WTC11 (cell line): ENCODE measurements around the gene EMX1. TPM values are rescaled to one million over a fixed set of nuclear protein-coding genes. Genes with fewer than 3 reads are reported as not detected.

Experiments
- ATAC-seq: fragments of 200-7000 bp; cut with Tn5 transposase; 2 replicates; pipeline ENCODE4 v1.10.0; 2021; ENCODE audit warnings: mild to moderate bottlenecking, moderate library complexity
- CTCF ChIA-PET: fragments of 300-600 bp; sonication (Branson Sonifier 250); formaldehyde crosslinking; loops from one replicate; lab custom pipeline; 2021; ENCODE audit warnings: antibody characterized with exemption; lab: Charles Lee
- POLR2A ChIA-PET: fragments of 350-600 bp; sonication (Branson Sonifier 250); formaldehyde crosslinking; loops from one replicate; lab custom pipeline; 2021; ENCODE audit warnings: antibody characterized with exemption; lab: Charles Lee
- DNase-seq: peaks from one replicate; pipeline ENCODE4 v3.0.0; 2021; ENCODE audit warnings: low spot score
- H3K27ac Mint-ChIP-seq: 2 replicates; pipeline ENCODE4 v1.8.0; 2021; ENCODE audit warnings: mixed read lengths
- H3K27me3 Mint-ChIP-seq: 2 replicates; pipeline ENCODE4 v1.8.0; 2021; ENCODE audit warnings: low read depth, mild to moderate bottlenecking, moderate library complexity, mixed read lengths
- H3K36me3 Mint-ChIP-seq: 2 replicates; pipeline ENCODE4 v1.8.0; 2021; ENCODE audit warnings: mixed read lengths
- H3K4me1 Mint-ChIP-seq: 2 replicates; pipeline ENCODE4 v1.8.0; 2022; ENCODE audit warnings: mixed read lengths
- H3K4me3 Mint-ChIP-seq: 2 replicates; pipeline ENCODE4 v1.8.0; 2021; ENCODE audit warnings: mild to moderate bottlenecking, moderate library complexity, mixed read lengths
- H3K9me3 Mint-ChIP-seq: 2 replicates; pipeline ENCODE4 v1.8.0; 2021; ENCODE audit warnings: mixed read lengths
- ATF2 ChIP-seq: sonication (generic); formaldehyde crosslinking; IDR thresholded peaks from 2 replicates; pipeline ENCODE4 v1.8.1; 2022; ENCODE audit warnings: low read depth, missing genetic modification reagents, borderline replicate concordance
- ATF6 ChIP-seq: sonication (generic); formaldehyde crosslinking; IDR thresholded peaks from 2 replicates; pipeline ENCODE4 v1.8.1; 2023; ENCODE audit warnings: mild to moderate bottlenecking, missing genetic modification reagents
- FOXP4 ChIP-seq: sonication (generic); formaldehyde crosslinking; IDR thresholded peaks from 2 replicates; pipeline ENCODE4 v1.8.0; 2022; ENCODE audit warnings: mild to moderate bottlenecking, missing genetic modification reagents
- GABPB1 ChIP-seq: sonication (generic); formaldehyde crosslinking; IDR thresholded peaks from 2 replicates; pipeline ENCODE4 v1.8.1; 2023; ENCODE audit warnings: mild to moderate bottlenecking, missing genetic modification reagents
- HMGA2 ChIP-seq: fragments of 250-450 bp; sonication (Bioruptor Pico); IDR thresholded peaks from 2 replicates; pipeline ENCODE4 v1.4.0; 2021; ENCODE audit warnings: mild to moderate bottlenecking, moderate library complexity
- PRRX2 ChIP-seq: fragments of 250-450 bp; sonication (Bioruptor Pico); IDR thresholded peaks from 2 replicates; pipeline ENCODE4 v1.8.0; 2021; ENCODE audit warnings: mild to moderate bottlenecking
- RELA ChIP-seq: sonication (generic); formaldehyde crosslinking; IDR thresholded peaks from 2 replicates; pipeline ENCODE4 v1.8.1; 2022; ENCODE audit warnings: missing genetic modification reagents, mild to moderate bottlenecking, borderline replicate concordance
- RORB ChIP-seq: fragments of 250-450 bp; sonication (Bioruptor Pico); IDR thresholded peaks from 2 replicates; pipeline ENCODE4 v1.9.0; 2021; ENCODE audit warnings: mild to moderate bottlenecking
- TP53 ChIP-seq: sonication (generic); formaldehyde crosslinking; IDR thresholded peaks from 2 replicates; pipeline ENCODE4 v1.8.1; 2023; ENCODE audit warnings: mild to moderate bottlenecking, missing genetic modification reagents
- ZNF138 ChIP-seq: sonication (generic); formaldehyde crosslinking; conservative IDR thresholded peaks from 2 replicates; pipeline ENCODE4 v1.8.1; 2022; ENCODE audit warnings: mild to moderate bottlenecking, moderate library complexity, missing genetic modification reagents
- ZNF232 ChIP-seq: sonication (generic); formaldehyde crosslinking; IDR thresholded peaks from 2 replicates; pipeline ENCODE4 v1.8.0; 2022; ENCODE audit warnings: mild to moderate bottlenecking, missing genetic modification reagents
- ZNF281 ChIP-seq: sonication (generic); formaldehyde crosslinking; IDR thresholded peaks from 2 replicates; pipeline ENCODE4 v1.8.0; 2023; ENCODE audit warnings: mild to moderate bottlenecking, missing genetic modification reagents
- ZNF416 ChIP-seq: fragments of 250-450 bp; sonication (Bioruptor Pico); IDR thresholded peaks from 2 replicates; pipeline ENCODE4 v1.9.0; 2021; ENCODE audit warnings: mild to moderate bottlenecking, inconsistent platforms
- ZSCAN18 ChIP-seq: fragments of 250-450 bp; sonication (Bioruptor Pico); IDR thresholded peaks from 2 replicates; pipeline ENCODE4 v2.1.2; 2022; ENCODE audit warnings: mild to moderate bottlenecking, moderate library complexity
- total RNA-seq: library from RNA; stranded (reverse); gene quantifications from 3 replicates; pipeline ENCODE4 v1.2.3, GENCODE V29; 2021
- TF ChIP-seq, protein P1 (sequence below): fragments of 250-450 bp; sonication (Bioruptor Pico); IDR thresholded peaks from 2 replicates; pipeline ENCODE4 v1.9.0; 2021; ENCODE audit warnings: mild to moderate bottlenecking, borderline replicate concordance
- TF ChIP-seq, protein P2 (sequence below): sonication (generic); formaldehyde crosslinking; IDR thresholded peaks from 2 replicates; pipeline ENCODE4 v1.8.0; 2022; ENCODE audit warnings: mild to moderate bottlenecking, missing genetic modification reagents

The EMX1 gene
- total RNA-seq, 1 experiment from 2014 or later, result 3.8 TPM

DNA sequence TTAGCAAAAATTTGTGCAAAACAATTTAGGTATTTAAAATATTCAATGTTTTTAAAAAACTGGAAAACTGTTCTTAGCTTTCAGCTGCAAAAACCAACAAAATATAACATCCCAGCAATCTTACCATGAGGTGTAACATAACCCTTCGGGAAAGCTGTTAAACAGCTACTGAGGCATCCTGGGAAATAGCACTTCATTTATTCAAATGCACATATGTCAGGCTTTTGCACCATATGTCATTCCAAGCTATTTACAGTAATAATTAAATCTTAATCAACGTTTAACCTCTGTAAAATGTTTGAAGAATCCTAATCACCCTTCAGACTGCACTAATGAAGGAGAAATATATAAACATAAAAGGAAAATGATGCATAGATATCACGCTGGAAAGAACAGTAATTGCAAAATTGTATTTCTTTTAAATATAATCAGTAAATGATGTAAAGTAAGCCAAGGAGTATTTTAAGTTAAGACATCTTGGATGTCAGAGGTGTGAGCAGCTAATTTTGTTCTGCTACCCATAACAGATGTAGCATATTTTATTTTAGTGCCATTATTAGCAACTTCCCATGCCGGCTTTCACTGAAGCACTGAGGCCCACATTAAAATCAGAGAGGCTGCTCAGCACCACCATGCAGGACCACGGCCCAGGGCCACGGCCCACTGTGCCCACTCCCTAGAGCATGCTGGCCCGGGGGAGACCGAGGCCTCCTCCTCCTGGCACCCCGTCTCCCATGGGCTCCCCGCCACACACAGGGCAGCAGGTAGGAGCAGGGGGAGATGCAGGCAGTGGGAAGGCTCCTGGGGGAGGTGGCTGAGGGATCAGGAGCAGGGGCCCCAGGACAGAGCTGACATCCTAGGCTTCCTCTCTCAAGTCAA is 30.9 kb downstream of the EMX1 start (continued):
- TF ChIP-seq ZNF281 (CRISPR knock-in tag), result no peak

DNA sequence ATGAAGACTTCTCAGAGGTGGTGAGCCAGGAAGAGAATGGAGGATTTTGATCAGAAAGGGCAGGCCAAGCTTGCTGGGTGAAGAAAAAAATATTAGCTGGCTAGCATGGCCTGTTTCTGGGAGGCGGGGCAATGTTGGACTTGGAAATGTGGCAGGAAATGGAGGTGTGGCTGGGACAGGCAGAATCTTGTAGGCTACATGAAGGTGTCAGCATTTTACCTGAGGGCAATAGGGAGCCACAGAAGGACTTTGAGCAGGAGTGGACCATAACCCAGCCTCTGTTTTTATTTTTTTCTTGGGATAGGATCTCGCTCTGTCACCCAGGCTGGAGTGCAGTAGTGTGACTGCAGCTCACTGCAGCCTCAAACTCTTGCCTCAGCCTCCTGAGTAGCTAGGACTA is 31.7 kb downstream of the EMX1 start:
- DNase-seq, result no peak
- no peak overlapping the region for H3K4me3 Mint-ChIP-seq
- no peak for ATAC-seq
- no peaks in the 10 kb centered on the region for H3K36me3 Mint-ChIP-seq
- POLR2A ChIA-PET, result no interaction called here
- no peaks in the 10 kb centered on the region for H3K9me3 Mint-ChIP-seq
- H3K4me1 Mint-ChIP-seq, result peaks cover 56% of the 10 kb centered on the region
- CTCF ChIA-PET, result interaction anchor here (1.3 to 6.4 kb wide), 4 partner anchors 10 to 55 kb away, joined by 4 to 150 read pairs (median 28); no protein-coding TSS in a partner anchor
- peaks cover 7% of the 10 kb centered on the region for H3K27me3 Mint-ChIP-seq
- no peak for TF ChIP-seq HMGA2 (CRISPR knock-in tag)
- TF ChIP-seq ATF6, result no peak
- no peak for TF ChIP-seq TP53
- no peak overlapping the region for H3K27ac Mint-ChIP-seq

DNA sequence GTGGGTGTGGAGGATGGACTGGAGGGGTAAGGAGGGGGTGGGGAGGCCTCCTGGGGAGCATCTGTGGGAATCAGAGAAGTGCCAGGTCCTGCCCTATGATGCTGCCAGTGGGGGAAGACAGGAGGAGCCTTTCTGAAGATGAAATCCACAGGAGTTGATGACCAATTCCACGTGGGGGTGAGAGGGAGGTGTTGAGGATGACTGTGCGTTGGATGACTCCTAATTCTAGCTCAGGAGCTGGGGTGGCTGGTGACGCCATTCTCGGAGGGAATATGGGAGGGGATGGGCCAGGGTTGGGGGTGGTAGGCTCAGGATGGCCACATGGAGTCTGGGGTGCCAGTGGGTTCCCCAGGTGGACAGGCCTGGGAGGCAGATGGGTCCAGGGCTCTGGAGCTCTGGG is 32.3 kb downstream of the EMX1 start:
- Mint-ChIP-seq H3K36me3 (no peaks in the 10 kb centered on the region), H3K4me3 (no peak overlapping the region), H3K27ac (no peak overlapping the region), H3K9me3 (no peaks in the 10 kb centered on the region), H3K4me1 (peaks cover 57% of the 10 kb centered on the region), H3K27me3 (peaks cover 7% of the 10 kb centered on the region)
- CTCF ChIA-PET, result interaction anchor here (0.7 to 6.4 kb wide), 4 partner anchors 10 to 62 kb away, joined by 3 to 150 read pairs (median 26); partner anchors contain the start of gene SPR
- ATAC-seq (no peak), DNase-seq (no peak)
- POLR2A ChIA-PET, result no interaction called here
- TF ChIP-seq, protein P1, sequence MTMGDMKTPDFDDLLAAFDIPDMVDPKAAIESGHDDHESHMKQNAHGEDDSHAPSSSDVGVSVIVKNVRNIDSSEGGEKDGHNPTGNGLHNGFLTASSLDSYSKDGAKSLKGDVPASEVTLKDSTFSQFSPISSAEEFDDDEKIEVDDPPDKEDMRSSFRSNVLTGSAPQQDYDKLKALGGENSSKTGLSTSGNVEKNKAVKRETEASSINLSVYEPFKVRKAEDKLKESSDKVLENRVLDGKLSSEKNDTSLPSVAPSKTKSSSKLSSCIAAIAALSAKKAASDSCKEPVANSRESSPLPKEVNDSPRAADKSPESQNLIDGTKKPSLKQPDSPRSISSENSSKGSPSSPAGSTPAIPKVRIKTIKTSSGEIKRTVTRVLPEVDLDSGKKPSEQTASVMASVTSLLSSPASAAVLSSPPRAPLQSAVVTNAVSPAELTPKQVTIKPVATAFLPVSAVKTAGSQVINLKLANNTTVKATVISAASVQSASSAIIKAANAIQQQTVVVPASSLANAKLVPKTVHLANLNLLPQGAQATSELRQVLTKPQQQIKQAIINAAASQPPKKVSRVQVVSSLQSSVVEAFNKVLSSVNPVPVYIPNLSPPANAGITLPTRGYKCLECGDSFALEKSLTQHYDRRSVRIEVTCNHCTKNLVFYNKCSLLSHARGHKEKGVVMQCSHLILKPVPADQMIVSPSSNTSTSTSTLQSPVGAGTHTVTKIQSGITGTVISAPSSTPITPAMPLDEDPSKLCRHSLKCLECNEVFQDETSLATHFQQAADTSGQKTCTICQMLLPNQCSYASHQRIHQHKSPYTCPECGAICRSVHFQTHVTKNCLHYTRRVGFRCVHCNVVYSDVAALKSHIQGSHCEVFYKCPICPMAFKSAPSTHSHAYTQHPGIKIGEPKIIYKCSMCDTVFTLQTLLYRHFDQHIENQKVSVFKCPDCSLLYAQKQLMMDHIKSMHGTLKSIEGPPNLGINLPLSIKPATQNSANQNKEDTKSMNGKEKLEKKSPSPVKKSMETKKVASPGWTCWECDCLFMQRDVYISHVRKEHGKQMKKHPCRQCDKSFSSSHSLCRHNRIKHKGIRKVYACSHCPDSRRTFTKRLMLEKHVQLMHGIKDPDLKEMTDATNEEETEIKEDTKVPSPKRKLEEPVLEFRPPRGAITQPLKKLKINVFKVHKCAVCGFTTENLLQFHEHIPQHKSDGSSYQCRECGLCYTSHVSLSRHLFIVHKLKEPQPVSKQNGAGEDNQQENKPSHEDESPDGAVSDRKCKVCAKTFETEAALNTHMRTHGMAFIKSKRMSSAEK (CRISPR knock-in tag), result no peak
- TF ChIP-seq ZSCAN18 (CRISPR knock-in tag), result no peak
- no peak for TF ChIP-seq ZNF416 (CRISPR knock-in tag)
- no peak for TF ChIP-seq ZNF232
- no peak for TF ChIP-seq GABPB1 (CRISPR knock-in tag)
- TF ChIP-seq, protein P2, sequence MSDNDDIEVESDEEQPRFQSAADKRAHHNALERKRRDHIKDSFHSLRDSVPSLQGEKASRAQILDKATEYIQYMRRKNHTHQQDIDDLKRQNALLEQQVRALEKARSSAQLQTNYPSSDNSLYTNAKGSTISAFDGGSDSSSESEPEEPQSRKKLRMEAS (CRISPR knock-in tag), result no peak
- no peak for TF ChIP-seq FOXP4 (CRISPR knock-in tag)
- TF ChIP-seq ZNF138 (CRISPR knock-in tag), result no peak
- TF ChIP-seq PRRX2 (CRISPR knock-in tag), result no peak
- no peak for TF ChIP-seq RORB
- no peak for TF ChIP-seq ATF2 (CRISPR knock-in tag)
- no peak for TF ChIP-seq RELA (CRISPR knock-in tag)
